Measurements from ENCODE around the gene TMC8. TPM values are rescaled to one million over a fixed set of nuclear protein-coding genes. Genes with fewer than 3 reads are reported as not detected.

Gene TMC8
- polyA plus RNA-seq, 3 donors = 13.3 to 151 (median 15.1) TPM

- Mint-ChIP-seq H3K36me3 (peaks cover 9 to 39% of the 10 kb centered on the region in 2 donors), H3K4me1 (peaks cover 40% of the 10 kb centered on the region), H3K9me3 (peaks cover 0 to 1% (median 0%) of the 10 kb centered on the region in 7 donors), H3K27me3 (ENCODE audit: low read depth in 3 of 3) (peaks cover 0 to 2% (median 0%) of the 10 kb centered on the region in 3 donors), H3K4me3 (no peak overlapping the region), H3K27ac (peak overlapping the region in 1 of 7 donors; percentile 51)
- Histone ChIP-seq H3K79me2 (ENCODE audit: insufficient read depth, low read length) (peaks cover 57% of the 10 kb centered on the region), H3K9me3 (replicated peaks in 1 of 2; ENCODE audit: control insufficient read depth in 1 of 2, insufficient read depth in 1 of 2, low read length in 2 of 2) (no peaks in the 10 kb centered on the region), H3K4me3 (replicated peaks in 1 of 3; ENCODE audit: low read depth in 2 of 3, low read length in 3 of 3) (no peak overlapping the region), H3K36me3 (replicated peaks in 1 of 2; ENCODE audit: control insufficient read depth in 1 of 2, insufficient read depth in 2 of 2, low read length in 2 of 2) (peaks cover 0 to 4% of the 10 kb centered on the region in 2 donors), H3K27me3 (ENCODE audit: control insufficient read depth in 2 of 2, insufficient read depth in 2 of 2, low read length in 2 of 2) (no peaks in the 10 kb centered on the region), H3K27ac (ENCODE audit: low read depth in 1 of 2, low read length in 2 of 2) (no peak overlapping the region), H3K9ac (ENCODE audit: insufficient read depth, low read length, poor library complexity, severe bottlenecking) (no peak overlapping the region), H3K4me2 (replicated peaks; ENCODE audit: extremely low read depth, low read length, poor library complexity, severe bottlenecking) (no peak overlapping the region), H4K20me1 (ENCODE audit: insufficient read depth, low read length) (no peaks in the 10 kb centered on the region), H2AFZ (ENCODE audit: insufficient read depth, low read depth, low read length, poor library complexity, severe bottlenecking) (no peak overlapping the region), H3K4me1 (ENCODE audit: control insufficient read depth in 1 of 2, insufficient read depth in 2 of 2, low read length in 2 of 2) (peaks cover 33 to 48% of the 10 kb centered on the region in 2 donors)
- no peak for TF ChIP-seq CTCF (IDR thresholded peaks at IDR 0.05)
- 98% methylated on average over 6 of the region's 9 CpGs for WGBS (ENCODE audit: insufficient coverage)
- no peak for DNase-seq
- intact Hi-C loops (cut with micrococcal nuclease) = loop anchor here in 1 of 2 donors (5.0 kb wide), 1 partner anchor 43 kb away; no protein-coding TSS in a partner anchor
Measured at GRCh38 chr17:78184868-78185267, 54.3 kb downstream of the TMC8 start.

GRCh38 chr17:78185981-78186691, 55.6 kb downstream of the TMC8 start:
- H3K4me1 Mint-ChIP-seq = peaks cover 37% of the 10 kb centered on the region
- H3K4me3 Mint-ChIP-seq = peak overlapping the region; percentile 78 to 87
- intact Hi-C loops (cut with micrococcal nuclease) = loop anchor here in 1 of 2 donors (5.0 kb wide), 1 partner anchor 44 kb away; no protein-coding TSS in a partner anchor
- H3K4me2 ChIP-seq (replicated peaks; ENCODE audit: extremely low read depth, low read length, poor library complexity, severe bottlenecking) = peak overlapping the region; percentile 98
- no peaks in the 10 kb centered on the region for H3K9me3 ChIP-seq (replicated peaks in 1 of 2; ENCODE audit: control insufficient read depth in 1 of 2, insufficient read depth in 1 of 2, low read length in 2 of 2)
- peak overlapping the region in 2 of 3 experiments; percentile 66 to 84 for H3K4me3 ChIP-seq (replicated peaks in 1 of 3; ENCODE audit: low read depth in 2 of 3, low read length in 3 of 3)
- peaks cover 54% of the 10 kb centered on the region for H3K79me2 ChIP-seq (ENCODE audit: insufficient read depth, low read length)
- peak overlapping the region; percentile 83 for H2AFZ ChIP-seq (ENCODE audit: insufficient read depth, low read depth, low read length, poor library complexity, severe bottlenecking)
- no peak overlapping the region for H3K27ac ChIP-seq (ENCODE audit: low read depth in 1 of 2, low read length in 2 of 2)
- H3K27me3 ChIP-seq (ENCODE audit: control insufficient read depth in 2 of 2, insufficient read depth in 2 of 2, low read length in 2 of 2) = no peaks in the 10 kb centered on the region
- H3K27me3 Mint-ChIP-seq (ENCODE audit: low read depth in 3 of 3) = peaks cover 0 to 2% (median 0%) of the 10 kb centered on the region in 3 donors
- DNase-seq = peak in 1 of 3 donors; percentile 15
- H3K9ac ChIP-seq (ENCODE audit: insufficient read depth, low read length, poor library complexity, severe bottlenecking) = no peak overlapping the region
- H3K36me3 ChIP-seq (replicated peaks in 1 of 2; ENCODE audit: control insufficient read depth in 1 of 2, insufficient read depth in 2 of 2, low read length in 2 of 2) = peaks cover 2 to 8% of the 10 kb centered on the region in 2 donors
- peaks cover 0 to 3% (median 0%) of the 10 kb centered on the region in 7 donors for H3K9me3 Mint-ChIP-seq
- 36% methylated on average over 4 of the region's 10 CpGs for WGBS (ENCODE audit: insufficient coverage)
- H3K4me1 ChIP-seq (ENCODE audit: control insufficient read depth in 1 of 2, insufficient read depth in 2 of 2, low read length in 2 of 2) = peaks cover 33 to 44% of the 10 kb centered on the region in 2 donors
- no peaks in the 10 kb centered on the region for H4K20me1 ChIP-seq (ENCODE audit: insufficient read depth, low read length)
- no peak for TF ChIP-seq CTCF (IDR thresholded peaks at IDR 0.05)
- peaks cover 15 to 42% of the 10 kb centered on the region in 2 donors for H3K36me3 Mint-ChIP-seq
- peak overlapping the region in 3 of 7 donors; percentile 30 to 69 (median 57) for H3K27ac Mint-ChIP-seq
